SHP77 treated with DMSO at 0.1 percent for 48 hours (cell line): Measurements from ENCODE around the gene NUDT4B.
"Not testable (repeated sequence)": the region's sequence is repeated elsewhere in the genome, so short reads cannot be mapped to it uniquely, and the experiment has no call there.

Experiments
- DNase-seq: peaks from one replicate; lab custom pipeline; 2025; lab: John Stamatoyannopoulos, UW

NUDT4B gene

DNA sequence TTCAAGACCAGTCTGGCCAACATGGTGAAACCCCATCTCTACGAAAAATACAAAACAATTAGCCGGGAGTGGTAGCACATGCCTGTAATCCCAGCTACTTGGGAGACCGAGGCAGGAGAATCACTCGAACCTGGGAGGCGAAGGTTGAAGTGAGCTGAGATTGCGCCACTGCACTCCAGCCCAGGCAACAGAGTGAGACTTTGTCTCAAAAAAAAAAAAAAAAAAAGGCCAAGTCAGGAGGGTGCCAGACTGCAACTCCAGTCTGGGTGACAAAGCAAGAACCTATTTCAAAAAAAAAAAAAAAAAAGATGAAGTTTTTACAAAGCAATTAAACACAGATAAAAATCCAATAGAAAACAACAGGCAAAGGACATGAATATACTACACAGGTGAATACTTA is 9.9 kb upstream of the NUDT4B start:
- not testable (repeated sequence) for DNase-seq

DNA sequence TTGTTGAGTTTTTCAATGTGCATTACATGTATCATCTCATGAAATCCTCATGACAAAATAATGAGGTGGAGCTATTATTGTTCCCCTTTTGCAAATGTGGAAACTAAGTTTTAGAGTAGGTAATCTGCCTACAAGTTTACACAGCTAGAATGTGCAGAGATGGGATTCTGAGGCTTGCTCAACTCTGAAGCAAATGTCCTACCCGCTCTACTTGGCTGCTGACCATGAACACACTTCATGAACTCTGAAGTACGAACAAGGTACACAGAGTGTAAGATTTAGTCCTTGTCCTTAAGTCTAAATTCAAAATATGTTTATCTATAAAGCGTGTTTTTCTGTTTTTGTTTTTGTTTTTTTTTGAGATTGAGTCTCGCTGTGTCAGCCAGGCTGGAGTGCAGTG is 5.4 kb upstream of the NUDT4B start:
- not testable (repeated sequence) for DNase-seq

DNA sequence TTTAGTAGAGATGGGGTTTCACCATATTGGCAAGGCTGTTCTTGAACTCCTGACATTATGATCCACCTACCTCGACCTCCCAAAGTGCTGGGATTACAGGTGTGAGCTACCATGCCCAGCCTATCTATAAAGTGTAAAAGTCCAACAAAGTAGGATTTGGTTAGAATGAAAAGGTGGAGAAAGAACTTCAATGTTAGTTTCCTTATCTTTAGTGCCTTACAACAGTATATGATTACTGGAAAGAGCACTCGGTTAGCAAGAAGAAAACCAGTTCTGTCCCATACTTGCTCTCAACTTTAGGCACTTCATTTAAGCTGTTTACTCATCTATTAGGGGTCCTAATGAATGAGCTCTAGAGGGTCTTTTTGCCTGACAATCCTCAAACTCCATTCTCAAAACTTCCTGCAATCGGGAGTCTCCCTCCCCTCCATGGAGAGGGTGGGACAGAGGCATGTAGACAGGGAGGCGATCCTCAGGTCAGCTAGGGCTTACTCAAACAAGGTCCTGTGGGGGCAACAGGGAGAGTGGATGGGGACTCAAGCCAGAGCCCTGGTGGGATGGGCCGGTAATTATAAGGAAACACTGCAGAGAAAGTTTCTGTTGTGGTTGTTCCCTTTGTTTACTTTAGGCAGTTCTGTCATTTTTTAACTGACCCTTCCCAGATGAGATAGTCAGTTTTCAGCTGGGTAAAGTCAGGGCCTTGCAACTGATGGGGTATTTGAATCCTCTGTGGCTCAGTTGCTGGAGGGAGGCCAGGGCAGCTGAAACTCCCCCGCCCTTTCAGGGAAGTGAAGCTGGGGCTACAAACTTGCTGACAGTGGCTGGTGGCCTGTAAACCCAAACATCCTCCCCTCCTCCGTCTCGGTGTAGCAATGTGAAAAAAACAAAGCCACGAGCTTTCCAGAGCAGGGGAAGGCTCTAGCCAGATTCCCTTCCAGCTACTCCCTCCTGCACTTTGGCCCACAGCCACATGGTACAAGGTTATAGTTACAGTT is 4.6 kb upstream of the NUDT4B start:
- not testable (repeated sequence) for DNase-seq

DNA sequence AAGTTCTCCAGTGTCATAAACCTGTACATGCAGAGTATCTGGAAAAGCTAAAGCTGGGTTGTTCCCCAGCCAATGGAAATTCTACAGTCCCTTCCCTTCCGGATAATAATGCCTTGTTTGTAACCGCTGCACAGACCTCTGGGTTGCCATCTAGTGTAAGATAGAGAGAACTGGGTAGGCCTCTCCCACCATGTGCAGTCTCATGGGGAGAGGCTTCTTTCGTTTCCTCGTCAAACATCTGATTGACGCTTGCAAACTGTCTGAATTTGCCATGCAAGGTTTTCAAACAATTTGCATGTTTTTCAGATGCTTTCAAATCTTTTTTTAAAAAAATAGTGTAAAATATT is 734 bp downstream of the NUDT4B start:
- DNase-seq, result not testable (repeated sequence)

DNA sequence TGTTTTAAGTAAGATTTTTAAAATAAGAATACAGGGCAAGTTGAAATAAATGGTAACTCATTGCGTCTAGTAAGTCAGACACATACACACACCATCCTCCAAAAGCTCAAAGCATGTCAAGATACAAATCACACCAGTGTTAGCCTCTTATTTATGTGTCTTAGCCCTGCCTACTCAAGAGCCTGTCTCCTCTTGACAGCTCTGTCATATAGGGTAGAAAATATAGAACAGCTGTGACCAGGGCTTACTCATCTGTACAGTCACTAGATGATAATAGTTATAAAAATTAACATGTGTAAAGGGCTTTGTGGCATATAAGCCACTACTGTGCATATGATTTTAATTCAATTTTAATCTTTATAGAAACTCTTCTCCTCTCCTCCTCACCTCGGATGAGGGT is 7.7 kb downstream of the NUDT4B start:
- DNase-seq, result not testable (repeated sequence)

DNA sequence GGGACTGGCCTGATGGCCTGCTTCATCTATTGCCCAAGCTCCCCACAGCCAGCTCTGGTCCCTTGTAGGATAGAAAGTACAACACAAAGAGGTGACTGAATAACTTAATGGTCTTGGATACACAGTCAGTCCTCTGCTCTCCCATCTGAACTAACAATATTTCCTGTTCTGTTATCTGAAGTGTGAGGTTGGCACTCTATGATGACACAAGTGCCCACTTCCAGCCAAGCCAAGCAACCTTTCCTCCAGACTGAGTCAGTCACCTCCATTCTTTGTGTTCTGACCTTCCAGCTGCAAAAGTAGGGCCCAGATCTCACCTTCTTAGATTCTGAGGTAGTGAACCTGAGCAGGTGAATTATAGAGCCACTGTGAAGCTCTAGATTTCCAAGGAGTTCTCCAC is 8.9 kb downstream of the NUDT4B start:
- not testable (repeated sequence) for DNase-seq

DNA sequence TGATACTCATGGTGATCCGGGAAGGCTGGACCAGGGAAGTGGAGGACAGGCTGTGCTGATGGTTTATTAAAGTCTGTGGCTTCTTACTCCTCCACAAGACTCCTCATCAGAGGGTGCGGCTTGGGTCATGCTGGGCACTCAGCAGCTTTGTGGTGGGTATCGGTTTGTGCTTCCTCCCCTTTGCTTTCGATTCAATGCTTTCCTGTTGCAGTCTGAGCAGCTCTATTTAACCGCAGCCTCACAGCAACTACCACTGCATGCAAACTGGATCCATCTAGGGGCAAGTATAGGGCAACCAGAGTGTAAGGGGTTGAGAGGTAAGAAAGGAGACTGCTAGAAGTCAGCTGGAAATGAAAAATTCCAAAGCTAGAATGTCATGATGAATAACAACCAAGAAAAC is 9.8 kb downstream of the NUDT4B start:
- DNase-seq, result not testable (repeated sequence)

DNA sequence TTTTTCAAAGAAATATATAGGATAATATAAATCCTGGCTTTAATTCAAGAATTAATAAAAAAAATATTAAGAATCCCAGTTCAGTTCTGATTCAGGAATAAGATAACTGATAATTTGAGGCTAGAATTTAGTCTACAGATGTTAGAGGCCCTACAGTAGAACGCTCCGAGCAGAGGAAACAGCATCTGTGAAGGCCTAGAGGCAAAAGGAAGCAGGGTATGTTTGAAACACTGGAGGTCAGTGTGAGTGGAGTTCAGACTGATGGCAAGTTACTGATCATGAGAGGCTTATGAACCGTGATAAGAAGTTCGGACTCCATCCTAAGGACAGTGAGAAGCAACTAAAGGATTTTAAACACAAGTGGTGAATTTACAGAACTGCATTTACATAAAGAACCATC is 10.4 kb downstream of the NUDT4B start:
- DNase-seq, result not testable (repeated sequence)

DNA sequence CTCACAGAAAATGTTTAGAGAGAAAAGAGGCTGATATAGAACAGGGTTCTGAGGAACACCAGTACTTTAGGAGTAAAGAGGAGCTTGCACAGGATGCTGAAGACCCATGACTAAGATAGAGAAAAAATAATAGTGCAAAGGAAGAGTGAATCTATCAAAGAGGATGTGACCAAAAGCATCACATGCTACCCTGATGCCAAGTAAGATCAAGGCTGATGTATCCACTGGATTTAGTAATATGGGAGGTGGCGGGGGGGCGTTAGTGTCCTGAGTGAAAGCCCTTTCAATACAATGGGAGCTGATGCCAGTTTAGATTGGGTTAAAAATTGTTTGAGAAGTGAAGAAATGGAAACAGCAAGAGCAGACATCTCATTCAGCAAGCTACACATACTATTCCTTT is 11.2 kb downstream of the NUDT4B start:
- not testable (repeated sequence) for DNase-seq

DNA sequence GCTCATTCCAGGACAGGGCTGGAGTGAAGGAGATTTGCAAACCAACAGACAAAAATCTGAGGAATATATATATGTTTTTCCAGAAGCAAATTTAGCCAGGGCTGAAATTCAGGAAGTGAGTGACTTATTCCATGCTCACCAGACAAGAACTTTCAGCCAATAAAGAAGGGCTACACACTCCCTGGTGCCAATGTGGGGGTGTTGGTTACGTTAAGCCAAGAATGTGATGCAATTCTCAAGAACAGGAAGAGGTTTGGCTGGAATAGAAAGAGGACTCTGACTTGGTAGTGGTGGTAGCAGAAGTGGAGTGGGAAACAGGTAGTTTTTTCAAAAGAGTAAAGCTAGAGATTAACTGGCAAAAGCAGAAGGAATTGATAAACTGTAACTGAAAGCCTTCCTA is 11.6 kb downstream of the NUDT4B start:
- DNase-seq, result not testable (repeated sequence)

DNA sequence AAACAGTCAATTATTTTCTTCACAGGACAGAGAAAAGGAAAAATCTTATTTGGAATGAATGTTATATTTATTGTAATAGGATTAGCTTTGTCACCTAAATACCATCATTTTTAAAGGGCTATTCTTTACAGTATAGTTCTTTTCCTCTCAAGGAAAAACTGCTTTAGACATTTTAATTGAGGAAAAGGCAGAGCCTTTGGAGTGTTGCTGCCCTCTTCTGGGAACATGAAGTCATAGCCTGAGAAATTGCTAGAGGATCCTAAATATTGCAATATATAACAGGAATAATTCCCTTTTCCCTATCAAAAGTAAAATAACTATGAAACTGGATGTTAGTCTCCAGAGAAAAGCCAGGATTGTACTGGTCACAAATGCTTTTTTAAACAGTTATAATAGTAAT is 12.8 kb downstream of the NUDT4B start:
- not testable (repeated sequence) for DNase-seq

DNA sequence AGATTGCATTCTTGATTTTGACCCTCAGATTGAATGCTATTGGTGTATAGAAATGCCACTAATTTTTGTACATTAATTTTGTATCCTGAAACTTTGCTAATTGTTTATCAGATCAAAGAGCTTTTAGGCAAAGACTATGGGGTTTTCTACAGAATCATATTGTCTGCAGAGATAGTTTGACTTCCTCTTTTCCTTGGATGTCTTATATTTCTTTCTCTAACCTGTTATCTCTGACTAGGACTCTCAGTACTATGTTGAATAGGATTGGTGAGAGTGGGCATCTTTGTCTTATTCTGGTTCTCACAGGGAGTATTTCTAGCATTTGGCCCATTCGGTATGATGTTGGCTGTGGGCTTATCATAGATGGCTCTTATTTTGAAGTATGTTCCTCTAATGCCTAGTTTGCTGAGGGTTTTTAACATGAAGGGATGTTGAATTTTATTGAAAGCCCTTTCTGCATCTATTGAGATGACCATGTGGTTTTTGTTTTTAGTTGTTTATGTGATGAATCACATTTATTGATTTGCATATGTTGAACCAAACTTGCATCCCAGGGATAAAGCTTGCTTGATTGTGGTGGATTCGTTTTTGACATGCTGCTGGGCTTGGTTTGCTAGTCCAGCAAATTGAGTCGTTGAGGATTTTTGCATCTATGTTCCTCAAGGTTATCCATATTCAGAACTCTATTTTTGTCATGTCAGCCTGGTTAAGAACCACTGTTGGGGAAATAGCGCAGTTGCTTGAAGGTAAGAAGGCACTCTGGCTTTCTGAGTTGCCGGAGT is 16.9 kb downstream of the NUDT4B start:
- not testable (repeated sequence) for DNase-seq

DNA sequence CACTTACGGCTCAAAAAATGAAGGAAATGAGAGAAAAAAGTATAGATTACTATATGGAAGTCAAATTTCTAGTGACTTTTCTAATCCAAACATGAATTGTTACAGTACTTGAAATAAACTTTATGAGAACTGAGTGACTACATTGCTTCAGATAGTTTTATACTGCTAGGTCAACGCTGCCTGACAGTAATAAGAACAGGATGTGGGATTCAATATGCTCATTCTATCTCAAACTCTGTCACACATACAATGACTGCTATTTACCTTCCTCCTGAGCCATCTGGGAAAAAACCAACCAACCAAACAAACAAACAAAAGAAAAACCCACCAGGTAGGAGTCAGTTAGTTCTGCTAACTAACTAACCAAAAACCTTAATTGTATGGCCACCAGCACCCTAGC is 20.0 kb downstream of the NUDT4B start:
- DNase-seq, result not testable (repeated sequence)

DNA sequence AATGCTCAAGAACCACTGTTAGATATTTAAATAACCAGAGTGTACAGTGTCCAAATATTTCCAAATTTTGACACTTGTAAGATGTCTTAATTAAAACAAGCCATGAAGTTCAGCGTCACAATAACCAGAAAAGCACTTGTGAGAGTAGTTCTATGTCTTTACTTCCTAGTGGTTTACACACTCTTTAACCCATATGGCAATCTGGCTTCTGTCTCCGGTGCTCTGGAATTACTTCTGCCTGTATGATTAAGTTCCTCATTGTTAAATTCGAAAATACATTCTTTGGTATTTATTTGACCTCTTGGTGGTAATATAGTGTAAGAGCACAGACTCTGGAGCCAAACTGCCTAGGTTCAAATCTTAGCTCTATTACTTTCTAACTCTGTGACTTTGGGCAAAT is 20.9 kb downstream of the NUDT4B start:
- DNase-seq, result not testable (repeated sequence)

DNA sequence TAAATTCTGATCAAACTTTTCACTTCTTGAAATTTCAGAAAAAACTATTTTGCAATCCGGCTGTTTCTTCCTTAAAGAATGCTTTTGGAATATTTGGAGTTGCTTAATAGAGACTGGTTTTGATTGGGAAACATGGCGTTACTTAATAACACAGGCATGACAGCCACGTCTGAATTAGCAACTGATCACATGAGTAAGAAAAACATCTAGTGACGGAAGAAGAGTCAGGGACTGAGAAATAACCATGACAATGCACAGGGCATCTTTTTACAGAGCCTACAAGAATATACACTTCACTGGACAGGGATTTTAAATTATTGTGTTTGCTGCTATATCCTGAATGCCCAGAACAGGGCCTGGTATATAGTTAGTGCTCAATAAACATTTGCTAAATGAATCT is 25.1 kb downstream of the NUDT4B start:
- not testable (repeated sequence) for DNase-seq

DNA sequence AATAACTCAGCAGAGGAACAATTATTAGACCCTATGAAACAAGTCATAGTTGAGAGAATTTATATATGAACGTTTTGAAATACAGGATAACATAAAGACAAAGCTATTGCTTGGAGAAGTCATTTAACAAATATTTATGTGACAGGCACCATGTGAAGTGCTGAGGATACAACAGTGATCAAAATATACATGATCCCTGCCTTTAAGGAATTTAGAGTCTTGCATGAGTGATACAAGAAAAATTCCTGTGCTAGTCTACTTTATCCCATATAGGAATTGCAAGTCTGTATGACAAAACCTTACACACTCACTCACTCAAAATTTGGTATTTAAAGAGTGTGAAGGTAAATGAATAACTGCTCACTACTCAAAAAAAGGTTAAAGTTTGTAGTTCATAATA is 25.5 kb downstream of the NUDT4B start:
- DNase-seq, result not testable (repeated sequence)

DNA sequence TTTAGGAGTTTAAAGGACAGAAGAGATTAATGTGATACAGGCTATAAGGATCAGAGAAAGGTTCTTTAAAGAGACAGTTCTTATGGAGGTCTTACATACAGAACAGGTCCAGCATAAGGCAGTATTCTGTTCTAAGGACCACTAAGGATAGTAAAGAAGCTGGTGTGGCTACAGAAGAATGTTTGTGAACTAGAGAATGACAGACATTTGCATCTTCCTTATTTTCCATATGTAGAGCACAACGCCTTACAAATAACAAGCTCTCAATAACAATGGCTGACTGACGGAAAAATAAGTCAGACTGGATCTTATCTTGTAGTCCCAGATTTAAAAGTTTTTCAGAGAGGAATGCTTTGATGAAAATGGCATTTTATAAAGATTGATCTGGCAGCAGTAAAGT is 26.7 kb downstream of the NUDT4B start:
- not testable (repeated sequence) for DNase-seq

DNA sequence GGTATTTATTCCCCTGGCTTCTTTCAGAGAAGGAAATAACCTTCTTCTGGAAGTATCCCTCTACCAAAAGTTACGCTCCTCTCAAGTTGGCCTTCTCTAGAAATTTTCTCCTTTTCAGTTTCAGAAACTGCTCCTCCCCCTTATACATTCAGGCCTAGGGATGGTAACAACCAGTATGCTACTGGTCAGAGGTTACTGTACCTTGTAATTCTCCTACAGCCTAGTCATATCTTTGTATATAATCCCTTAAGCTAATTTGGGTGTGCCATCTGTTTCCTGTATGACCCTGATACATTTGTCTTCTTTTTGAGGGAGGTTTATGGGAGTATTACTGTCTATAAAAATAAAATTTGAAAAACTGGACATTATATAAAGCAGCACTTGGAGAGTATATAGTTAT is 29.1 kb downstream of the NUDT4B start:
- not testable (repeated sequence) for DNase-seq

DNA sequence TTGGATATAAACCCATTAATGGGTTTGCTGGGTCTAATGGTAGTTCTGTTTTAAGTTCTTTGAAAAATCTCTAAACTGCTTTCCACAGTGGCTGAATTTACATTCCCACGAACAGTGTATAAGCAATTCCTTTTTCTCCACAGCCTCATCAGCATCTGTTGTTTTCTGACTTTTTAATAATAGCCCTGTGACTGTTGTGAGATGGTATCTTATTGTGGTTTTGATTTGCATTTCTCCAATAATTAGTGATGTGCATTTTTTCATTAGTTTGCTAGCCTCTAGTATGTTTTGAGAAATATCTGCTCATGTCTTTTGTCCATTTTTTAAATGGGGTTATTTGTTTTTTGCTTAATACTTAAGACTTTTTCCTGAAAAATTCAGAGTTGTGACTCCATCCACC is 31.8 kb downstream of the NUDT4B start:
- not testable (repeated sequence) for DNase-seq

DNA sequence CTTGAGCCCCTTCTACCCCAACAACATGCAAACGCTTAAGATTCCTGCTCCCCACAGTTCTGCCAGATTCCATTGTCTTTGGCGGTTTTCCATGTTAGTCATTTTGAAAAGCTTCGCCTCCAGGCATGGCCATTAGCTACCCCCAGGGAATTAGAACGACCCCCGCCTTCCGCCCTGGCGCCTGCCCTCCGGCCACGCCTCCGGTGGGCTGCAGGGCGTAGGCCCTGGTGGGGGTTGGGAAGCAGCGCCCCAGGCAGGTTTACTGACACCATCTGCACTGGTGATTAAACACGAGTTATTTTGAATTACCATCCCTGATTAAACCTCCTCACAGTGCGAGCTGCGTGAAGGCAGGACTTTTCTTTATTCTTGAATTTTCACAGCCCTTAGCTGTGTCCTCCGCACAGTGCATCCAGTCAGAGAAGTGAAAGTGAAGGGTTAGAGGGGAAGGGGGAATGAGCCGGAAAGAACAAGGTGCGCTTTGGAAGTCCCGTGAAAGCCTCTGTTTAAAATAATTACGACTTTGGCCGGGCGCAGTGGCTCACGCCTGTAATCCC is 43.0 kb downstream of the NUDT4B start:
- not testable (repeated sequence) for DNase-seq

DNA sequence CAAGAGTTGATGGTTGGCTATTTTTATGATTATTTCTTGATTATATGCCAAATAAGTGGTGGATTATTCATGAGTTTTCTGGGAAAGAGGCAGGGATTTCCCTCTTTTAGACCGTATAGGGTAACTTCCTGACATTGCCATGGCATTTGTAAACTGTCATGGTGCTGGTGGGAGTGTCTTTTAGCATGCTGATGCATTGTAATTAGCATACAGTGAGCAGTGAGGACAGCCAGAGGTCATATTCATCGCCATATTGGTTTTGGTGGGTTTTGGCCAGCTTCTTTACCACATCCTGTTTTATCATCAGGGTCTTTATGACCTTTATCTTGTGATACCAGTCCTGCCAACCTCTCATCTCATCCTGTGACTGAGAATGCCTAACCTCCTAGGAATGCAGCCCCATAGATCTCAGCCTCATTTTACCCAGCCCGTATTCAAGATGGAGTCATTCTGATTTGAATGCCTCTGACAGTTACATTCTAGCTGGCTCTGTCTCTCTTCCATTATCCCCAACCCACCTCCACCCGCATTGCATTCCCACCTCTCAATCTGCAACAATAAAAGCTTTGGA is 45.3 kb downstream of the NUDT4B start:
- not testable (repeated sequence) for DNase-seq
